Trophoblast cell (in vitro differentiated cells and primary cell): ENCODE data around the gene ETV6.

Experiments
- DNase-seq, 2 donors: peaks; one replicate each; pipeline ENCODE4 v3.0.0-alpha.2; 2016
- H2AFZ ChIP-seq: 2 replicates; pipeline ENCODE4 v1.6.1; 2013; ENCODE audit warnings: low read length, moderate library complexity, mild to moderate bottlenecking; ENCODE audit not compliant: insufficient read depth, poor library complexity
- H2AK5ac ChIP-seq: 2 replicates; pipeline ENCODE4 v1.6.1; 2013; ENCODE audit warnings: mild to moderate bottlenecking, low read length
- H2BK120ac ChIP-seq: 2 replicates; pipeline ENCODE4 v1.6.1; 2013; ENCODE audit warnings: low read length, mild to moderate bottlenecking, moderate library complexity; ENCODE audit not compliant: insufficient read depth, poor library complexity
- H2BK12ac ChIP-seq: 2 replicates; pipeline ENCODE4 v1.6.1; 2013; ENCODE audit warnings: mild to moderate bottlenecking, low read length, moderate library complexity
- H2BK5ac ChIP-seq: 2 replicates; pipeline ENCODE4 v1.6.1; 2013; ENCODE audit warnings: low read length, low read depth, moderate library complexity, mild to moderate bottlenecking; ENCODE audit not compliant: poor library complexity
- H3K14ac ChIP-seq: 2 replicates; pipeline ENCODE4 v1.6.1; 2013; ENCODE audit warnings: mild to moderate bottlenecking, low read length
- H3K18ac ChIP-seq: 2 replicates; pipeline ENCODE4 v1.6.1; 2013; ENCODE audit warnings: mild to moderate bottlenecking, low read length
- H3K23ac ChIP-seq: 2 replicates; pipeline ENCODE4 v1.6.1; 2013; ENCODE audit warnings: low read length
- H3K27ac ChIP-seq: 2 replicates; pipeline ENCODE4 v1.5.1; 2013; ENCODE audit warnings: low read depth, mild to moderate bottlenecking, inconsistent platforms, low read length, moderate library complexity
- H3K27me3 ChIP-seq: 2 replicates; pipeline ENCODE4 v1.6.1; 2013; ENCODE audit warnings: inconsistent platforms, mild to moderate bottlenecking, low read length, moderate library complexity; ENCODE audit not compliant: insufficient read depth
- H3K36me3 ChIP-seq, 2 experiments: 1 replicate in 1 of 2; 2 replicates in 1 of 2; pipeline ENCODE4 v1.6.1; 2013; ENCODE audit warnings: low read length in 2 of 2, mild to moderate bottlenecking in 2 of 2, moderate library complexity in 1 of 2; ENCODE audit not compliant: insufficient read depth in 2 of 2, control insufficient read depth in 1 of 2
- H3K4ac ChIP-seq: 2 replicates; pipeline ENCODE4 v1.6.1; 2013; ENCODE audit warnings: low read depth, mild to moderate bottlenecking, low read length, moderate library complexity
- H3K4me1 ChIP-seq, 2 experiments: 1 replicate in 1 of 2; 2 replicates in 1 of 2; pipeline ENCODE4 v1.6.1; 2013; ENCODE audit warnings: low read length in 2 of 2, mild to moderate bottlenecking in 2 of 2, moderate library complexity in 1 of 2; ENCODE audit not compliant: insufficient read depth in 2 of 2, control insufficient read depth in 1 of 2
- H3K4me2 ChIP-seq: 2 replicates; pipeline ENCODE4 v1.6.1; 2013; ENCODE audit warnings: inconsistent platforms, mild to moderate bottlenecking, low read length, moderate library complexity
- H3K4me3 ChIP-seq: 2 replicates; pipeline ENCODE4 v1.5.1; 2013; ENCODE audit warnings: mild to moderate bottlenecking, low read depth, low read length, inconsistent platforms
- H3K79me1 ChIP-seq: one replicate; pipeline ENCODE4 v1.6.1; 2013; ENCODE audit warnings: low read length
- H3K79me2 ChIP-seq: 2 replicates; pipeline ENCODE4 v1.6.1; 2013; ENCODE audit warnings: low read length, mild to moderate bottlenecking; ENCODE audit not compliant: control insufficient read depth, insufficient read depth, poor library complexity
- H3K9ac ChIP-seq: 2 replicates; pipeline ENCODE4 v1.6.1; 2013; ENCODE audit warnings: mild to moderate bottlenecking, low read length
- H3K9me3 ChIP-seq: 2 replicates; pipeline ENCODE4 v1.6.1; 2013; ENCODE audit warnings: low read depth, mild to moderate bottlenecking, control low read depth, inconsistent platforms, low read length; ENCODE audit not compliant: insufficient read depth
- H4K12ac ChIP-seq: 2 replicates; pipeline ENCODE4 v1.6.1; 2013; ENCODE audit warnings: low read depth, mild to moderate bottlenecking, low read length, moderate library complexity
- H4K8ac ChIP-seq: 2 replicates; pipeline ENCODE4 v1.6.1; 2013; ENCODE audit warnings: low read depth, mild to moderate bottlenecking, low read length, moderate library complexity
- H4K91ac ChIP-seq: one replicate; pipeline ENCODE4 v1.6.1; 2013; ENCODE audit warnings: low read depth, mild to moderate bottlenecking, low read length, moderate library complexity
- WGBS: extraction: QIAGEN DNeasy Blood & Tissue Kit; methylation state at CpG from one replicate; pipeline ENCODE4 v1.1.7; 2013; ENCODE audit warnings: missing lambda C conversion rate; ENCODE audit not compliant: insufficient read length, insufficient coverage; ENCODE audit errors: extremely low coverage; 5-methylcytosine and 5-hydroxymethylcytosine counted together

ETV6 gene

DNA sequence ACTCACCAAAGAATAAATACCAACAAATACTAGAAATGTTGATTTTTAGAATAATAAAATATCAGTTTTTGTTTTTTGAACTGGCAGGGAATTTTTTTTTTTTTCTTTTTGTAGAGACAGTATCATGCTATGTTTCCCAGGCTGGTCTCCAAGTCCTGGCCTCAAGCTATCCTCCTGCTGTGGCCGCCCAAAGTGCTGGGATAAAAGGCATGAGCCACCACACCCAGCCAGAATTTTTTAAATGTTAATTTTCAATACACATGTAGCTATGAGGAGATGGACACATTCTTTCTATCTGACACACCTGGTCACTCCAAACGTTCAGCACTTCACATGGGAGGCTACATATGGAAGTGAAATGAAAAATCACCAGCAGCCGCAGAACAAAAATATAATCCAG is 126.8 kb downstream of the ETV6 start:
- Histone ChIP-seq H3K23ac (no peak overlapping the region), H4K12ac (no peak overlapping the region), H3K79me2 (no peaks in the 10 kb centered on the region), H3K4me1 (peaks cover 0 to 2% of the 10 kb centered on the region in 2 experiments), H4K8ac (no peak overlapping the region), H3K36me3 (peaks cover 3 to 4% of the 10 kb centered on the region in 2 experiments), H3K4me2 (no peak overlapping the region), H3K27me3 (no peaks in the 10 kb centered on the region), H3K27ac (no peak overlapping the region), H3K18ac (no peak overlapping the region), H2BK120ac (no peak overlapping the region), H3K9me3 (no peaks in the 10 kb centered on the region), H3K9ac (no peak overlapping the region), H3K4ac (no peak overlapping the region), H2AK5ac (no peak overlapping the region), H3K14ac (no peak overlapping the region), H3K4me3 (no peak overlapping the region), H4K91ac (no peak overlapping the region), H3K79me1 (no peaks in the 10 kb centered on the region), H2BK5ac (no peak overlapping the region), H2AFZ (no peak overlapping the region), H2BK12ac (no peak overlapping the region)
- no peak for DNase-seq
- no CpG with 5 or more reads among the region's 3 CpGs for WGBS

DNA sequence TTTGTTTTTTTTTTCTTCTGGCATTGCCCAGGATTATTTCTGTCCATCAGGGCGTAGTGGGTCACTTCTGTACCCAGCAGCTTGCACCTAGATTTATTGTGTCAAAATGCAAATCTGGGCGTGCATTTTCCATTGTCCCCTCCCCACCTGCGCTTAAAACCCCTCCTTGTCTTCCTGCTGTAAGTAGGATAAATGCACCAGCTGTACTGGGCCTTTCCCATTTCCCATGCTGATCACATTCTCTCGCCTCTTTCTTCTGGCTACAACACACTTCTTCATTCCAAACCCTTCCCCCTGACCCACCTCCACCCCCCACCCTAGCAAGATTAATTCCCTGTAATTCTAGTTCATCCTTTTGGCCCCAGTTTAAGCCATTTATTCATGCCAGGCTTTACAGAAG is 128.0 kb downstream of the ETV6 start:
- H3K79me2 ChIP-seq, result no peaks in the 10 kb centered on the region
- H3K4me2 ChIP-seq, result no peak overlapping the region
- H4K91ac ChIP-seq, result no peak overlapping the region
- no peak overlapping the region for H3K9ac ChIP-seq
- H4K12ac ChIP-seq, result no peak overlapping the region
- no peak overlapping the region for H3K18ac ChIP-seq
- no CpG with 5 or more reads among the region's 4 CpGs for WGBS
- no peaks in the 10 kb centered on the region for H3K79me1 ChIP-seq
- H2AFZ ChIP-seq, result no peak overlapping the region
- no peak overlapping the region for H3K23ac ChIP-seq
- H3K4me1 ChIP-seq, result peaks cover 0 to 2% of the 10 kb centered on the region in 2 experiments
- DNase-seq, result no peak
- H3K27ac ChIP-seq, result no peak overlapping the region
- no peak overlapping the region for H3K14ac ChIP-seq
- H3K4ac ChIP-seq, result no peak overlapping the region
- no peak overlapping the region for H2BK12ac ChIP-seq
- no peak overlapping the region for H2BK120ac ChIP-seq
- no peak overlapping the region for H3K4me3 ChIP-seq
- H4K8ac ChIP-seq, result no peak overlapping the region
- H3K27me3 ChIP-seq, result no peaks in the 10 kb centered on the region
- peaks cover 3 to 4% of the 10 kb centered on the region in 2 experiments for H3K36me3 ChIP-seq
- H2BK5ac ChIP-seq, result no peak overlapping the region
- H3K9me3 ChIP-seq, result no peaks in the 10 kb centered on the region
- no peak overlapping the region for H2AK5ac ChIP-seq

DNA sequence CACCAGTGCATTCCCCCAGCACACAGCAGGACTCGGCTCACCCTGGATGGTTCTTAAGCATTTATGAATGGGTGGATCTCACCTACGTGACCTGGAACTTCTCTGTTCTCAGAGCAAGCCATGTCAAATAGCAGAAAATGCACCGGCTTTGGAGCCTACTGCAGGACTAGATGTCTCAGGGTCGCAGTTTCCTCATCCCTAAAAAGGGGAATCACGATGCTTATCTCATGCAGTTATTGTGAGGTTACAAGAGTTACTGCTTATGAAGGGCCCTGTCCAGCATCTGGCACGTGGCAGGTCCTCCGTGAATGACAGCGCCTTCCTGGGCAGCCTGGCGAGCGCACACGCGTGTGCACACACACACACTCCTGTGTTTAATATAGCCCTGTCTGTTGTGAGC is 128.5 kb downstream of the ETV6 start:
- no peak overlapping the region for H4K8ac ChIP-seq
- no CpG with 5 or more reads among the region's 12 CpGs for WGBS
- no peak overlapping the region for H3K27ac ChIP-seq
- no peak overlapping the region for H4K12ac ChIP-seq
- H2AK5ac ChIP-seq, result no peak overlapping the region
- H3K14ac ChIP-seq, result no peak overlapping the region
- no peak overlapping the region for H3K4me2 ChIP-seq
- H2BK120ac ChIP-seq, result no peak overlapping the region
- no peak overlapping the region for H2BK5ac ChIP-seq
- no peak overlapping the region for H3K4me3 ChIP-seq
- no peaks in the 10 kb centered on the region for H3K79me2 ChIP-seq
- no peaks in the 10 kb centered on the region for H3K9me3 ChIP-seq
- no peak overlapping the region for H3K23ac ChIP-seq
- no peak overlapping the region for H2BK12ac ChIP-seq
- H3K18ac ChIP-seq, result no peak overlapping the region
- H3K4me1 ChIP-seq, result peaks cover 0 to 2% of the 10 kb centered on the region in 2 experiments
- DNase-seq, result no peak
- no peak overlapping the region for H2AFZ ChIP-seq
- no peak overlapping the region for H4K91ac ChIP-seq
- no peak overlapping the region for H3K9ac ChIP-seq
- H3K27me3 ChIP-seq, result no peaks in the 10 kb centered on the region
- H3K36me3 ChIP-seq, result peaks cover 3 to 4% of the 10 kb centered on the region in 2 experiments
- no peak overlapping the region for H3K4ac ChIP-seq
- no peaks in the 10 kb centered on the region for H3K79me1 ChIP-seq

DNA sequence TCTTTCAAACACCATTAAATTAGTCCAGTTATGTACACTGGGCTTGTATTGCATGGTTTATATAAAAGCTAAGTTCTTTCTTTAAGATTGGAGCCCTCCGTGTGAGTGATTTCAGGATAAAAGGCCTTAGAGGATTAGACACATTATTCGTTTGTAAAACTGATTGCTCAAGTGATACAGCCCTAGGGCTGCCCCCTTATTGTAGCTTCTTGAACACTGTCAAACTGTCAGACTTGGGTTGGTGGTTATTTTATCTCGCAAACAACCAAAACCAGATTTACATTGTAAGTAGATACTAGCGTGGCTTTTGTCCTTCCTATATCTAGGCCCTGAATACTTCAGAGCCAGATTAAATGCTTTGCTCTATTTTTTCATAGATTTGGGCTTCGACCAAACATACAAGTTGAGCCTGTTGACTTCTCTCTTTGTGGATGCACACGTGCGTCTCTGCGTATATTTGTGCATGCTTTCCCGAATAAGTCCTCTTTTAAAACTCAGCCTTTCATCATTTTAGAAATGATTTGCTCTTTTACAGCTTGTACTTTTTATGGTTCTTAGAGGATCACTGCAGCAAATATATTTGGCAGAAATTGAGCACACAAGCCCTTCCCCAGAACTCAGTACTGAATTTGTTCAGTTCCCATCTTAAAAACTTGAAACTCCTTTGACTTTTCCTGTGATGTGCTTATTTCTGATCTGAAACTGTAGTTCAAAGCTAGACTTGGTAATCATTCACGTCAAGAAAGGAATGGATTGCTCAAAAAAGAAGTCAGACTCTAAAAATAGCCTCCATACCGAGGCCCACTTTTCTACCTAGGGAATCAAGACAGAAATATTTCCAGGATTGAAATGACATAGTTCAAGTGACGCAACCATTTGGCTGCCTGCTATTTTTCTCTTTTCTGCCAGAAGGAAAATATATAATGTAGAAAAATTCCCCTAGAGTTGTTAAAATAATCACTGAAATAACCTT is 129.5 kb downstream of the ETV6 start:
- Histone ChIP-seq H2BK5ac (no peak overlapping the region), H4K91ac (no peak overlapping the region), H3K27me3 (no peaks in the 10 kb centered on the region), H2AFZ (no peak overlapping the region), H3K9ac (no peak overlapping the region), H2BK120ac (no peak overlapping the region), H3K4me2 (no peak overlapping the region), H3K4me1 (no peaks in the 10 kb centered on the region), H4K8ac (no peak overlapping the region), H4K12ac (no peak overlapping the region), H3K36me3 (no peaks in the 10 kb centered on the region), H3K9me3 (no peaks in the 10 kb centered on the region), H3K79me1 (no peaks in the 10 kb centered on the region), H3K14ac (no peak overlapping the region), H3K4me3 (no peak overlapping the region), H3K27ac (no peak overlapping the region), H2AK5ac (no peak overlapping the region), H3K18ac (no peak overlapping the region), H3K4ac (no peak overlapping the region), H2BK12ac (no peak overlapping the region), H3K79me2 (no peaks in the 10 kb centered on the region), H3K23ac (no peak overlapping the region)
- peak in 1 of 2 donors; percentile 69 for DNase-seq
- WGBS, result no CpG with 5 or more reads among the region's 12 CpGs
